ENCODE measurements around the gene SND1.

DNA sequence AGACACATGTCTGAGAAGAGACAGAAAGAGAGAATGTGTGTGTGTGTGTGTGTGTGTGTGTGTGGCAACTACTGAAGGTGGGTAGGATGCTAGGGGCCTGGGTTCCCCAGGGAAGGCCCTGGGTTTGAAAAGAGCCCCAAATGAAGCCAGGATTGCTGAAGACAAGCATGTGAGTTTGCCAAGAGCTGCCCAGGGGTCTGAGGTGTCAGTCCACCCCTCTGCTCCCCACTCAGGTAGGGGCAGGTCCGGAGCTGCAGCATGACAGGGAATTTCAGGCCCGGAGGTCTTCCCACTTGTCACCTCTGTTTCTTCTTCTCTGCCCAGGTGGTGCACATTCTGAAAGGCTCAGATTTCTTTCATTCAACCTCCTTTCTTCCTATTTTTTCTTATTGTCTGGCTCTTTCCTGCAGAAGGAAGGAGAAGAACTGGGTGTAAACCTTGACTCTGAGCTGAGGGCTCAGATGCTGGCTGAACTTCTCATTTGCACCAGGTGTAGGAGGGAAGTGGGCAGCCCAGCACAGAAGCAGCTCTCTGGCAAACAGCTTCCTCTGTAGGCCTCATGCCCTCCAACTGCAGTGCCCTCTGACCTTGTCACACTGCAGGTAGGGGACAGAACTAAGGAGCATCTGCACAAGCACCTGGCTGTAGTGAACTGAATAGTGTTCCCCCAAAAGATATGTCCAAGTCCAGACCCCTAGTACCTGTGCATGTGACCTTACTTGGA is 458.8 kb downstream of the SND1 start:
- TF ChIP-seq, protein P1, sequence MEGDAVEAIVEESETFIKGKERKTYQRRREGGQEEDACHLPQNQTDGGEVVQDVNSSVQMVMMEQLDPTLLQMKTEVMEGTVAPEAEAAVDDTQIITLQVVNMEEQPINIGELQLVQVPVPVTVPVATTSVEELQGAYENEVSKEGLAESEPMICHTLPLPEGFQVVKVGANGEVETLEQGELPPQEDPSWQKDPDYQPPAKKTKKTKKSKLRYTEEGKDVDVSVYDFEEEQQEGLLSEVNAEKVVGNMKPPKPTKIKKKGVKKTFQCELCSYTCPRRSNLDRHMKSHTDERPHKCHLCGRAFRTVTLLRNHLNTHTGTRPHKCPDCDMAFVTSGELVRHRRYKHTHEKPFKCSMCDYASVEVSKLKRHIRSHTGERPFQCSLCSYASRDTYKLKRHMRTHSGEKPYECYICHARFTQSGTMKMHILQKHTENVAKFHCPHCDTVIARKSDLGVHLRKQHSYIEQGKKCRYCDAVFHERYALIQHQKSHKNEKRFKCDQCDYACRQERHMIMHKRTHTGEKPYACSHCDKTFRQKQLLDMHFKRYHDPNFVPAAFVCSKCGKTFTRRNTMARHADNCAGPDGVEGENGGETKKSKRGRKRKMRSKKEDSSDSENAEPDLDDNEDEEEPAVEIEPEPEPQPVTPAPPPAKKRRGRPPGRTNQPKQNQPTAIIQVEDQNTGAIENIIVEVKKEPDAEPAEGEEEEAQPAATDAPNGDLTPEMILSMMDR (IDR thresholded peaks at IDR 0.05), result no peak
- no peak for TF ChIP-seq POLR2A (IDR thresholded peaks at IDR 0.05)

All from right lobe of liver (tissue), 4 donors.